ENCODE results near the gene ABCG4.

- TF ChIP-seq CTCF (IDR thresholded peaks at IDR 0.05), result no peak
- no peak for TF ChIP-seq POLR2A (IDR thresholded peaks at IDR 0.05)
Observed at GRCh38 chr11:119145551-119145950, 3.3 kb upstream of the ABCG4 start.
